IPS DF 6.9 (cell line): Measurements from ENCODE around the gene WDR27.

Source experiments
- DNase-seq: peaks from one replicate; pipeline ENCODE4 v3.0.0-alpha.2; 2013; ENCODE audit warnings: low read depth, low spot score
- H3K27ac ChIP-seq: one replicate; pipeline ENCODE4 v1.5.1; 2013; ENCODE audit warnings: low read length, control low read depth
- H3K27me3 ChIP-seq: 2 replicates; pipeline ENCODE4 v1.6.1; 2013; ENCODE audit warnings: mild to moderate bottlenecking, low read length; ENCODE audit not compliant: control insufficient read depth, insufficient read depth
- H3K36me3 ChIP-seq: 2 replicates; pipeline ENCODE4 v1.6.1; 2013; ENCODE audit warnings: low read length; ENCODE audit not compliant: control insufficient read depth, insufficient read depth
- H3K4me1 ChIP-seq: 2 replicates; pipeline ENCODE4 v1.6.1; 2013; ENCODE audit warnings: low read length; ENCODE audit not compliant: control insufficient read depth, insufficient read depth
- H3K4me3 ChIP-seq: 2 replicates; pipeline ENCODE4 v1.5.1; 2013; ENCODE audit warnings: mild to moderate bottlenecking, low read length
- H3K9me3 ChIP-seq: 2 replicates; pipeline ENCODE4 v1.6.1; 2013; ENCODE audit warnings: low read length, inconsistent platforms; ENCODE audit not compliant: control insufficient read depth, insufficient read depth
- WGBS: extraction: QIAGEN DNeasy Blood & Tissue Kit; methylation state at CpG from one replicate; pipeline ENCODE4 v1.1.7; 2013; ENCODE audit warnings: mixed read lengths, missing lambda C conversion rate; ENCODE audit not compliant: insufficient read length, insufficient coverage; 5-methylcytosine and 5-hydroxymethylcytosine counted together

Gene WDR27

GRCh38 chr6:169641461-169642085 is 60.3 kb downstream of the WDR27 start:
- DNase-seq, result no peak
- no peaks in the 10 kb centered on the region for H3K9me3 ChIP-seq
- no CpG with 5 or more reads among the region's 28 CpGs for WGBS
- no peaks in the 10 kb centered on the region for H3K27me3 ChIP-seq
- no peaks in the 10 kb centered on the region for H3K4me1 ChIP-seq
- no peak overlapping the region for H3K27ac ChIP-seq
- peaks cover 6% of the 10 kb centered on the region; the same call in 1 of the 2 replicates for H3K36me3 ChIP-seq
- H3K4me3 ChIP-seq, result no peak overlapping the region

DNA sequence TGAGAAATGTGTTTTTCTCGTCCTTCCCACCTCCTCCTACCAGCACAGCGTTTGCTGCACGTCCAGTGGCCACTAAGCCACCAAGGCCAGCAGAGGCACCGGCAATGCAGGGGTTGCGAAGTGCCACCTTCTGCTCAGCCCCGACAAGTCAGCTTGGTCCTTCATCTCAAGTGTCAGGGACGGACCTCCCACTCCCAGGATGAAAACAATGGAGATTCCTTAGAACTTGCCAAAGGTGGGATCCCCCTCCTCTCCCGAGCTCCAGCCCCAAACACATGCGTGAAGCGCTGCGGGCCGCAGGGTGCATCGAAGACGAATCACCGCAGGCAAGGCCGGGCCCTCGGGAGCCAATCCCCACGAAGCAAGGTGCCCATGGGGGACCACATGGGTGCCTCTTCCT is 60.8 kb downstream of the WDR27 start:
- Histone ChIP-seq H3K4me3 (no peak overlapping the region), H3K27ac (no peak overlapping the region), H3K9me3 (no peaks in the 10 kb centered on the region), H3K27me3 (no peaks in the 10 kb centered on the region), H3K4me1 (no peaks in the 10 kb centered on the region), H3K36me3 (peaks cover 6% of the 10 kb centered on the region; the same call in 1 of the 2 replicates)
- WGBS, result no CpG with 5 or more reads among the region's 18 CpGs
- DNase-seq, result no peak

DNA sequence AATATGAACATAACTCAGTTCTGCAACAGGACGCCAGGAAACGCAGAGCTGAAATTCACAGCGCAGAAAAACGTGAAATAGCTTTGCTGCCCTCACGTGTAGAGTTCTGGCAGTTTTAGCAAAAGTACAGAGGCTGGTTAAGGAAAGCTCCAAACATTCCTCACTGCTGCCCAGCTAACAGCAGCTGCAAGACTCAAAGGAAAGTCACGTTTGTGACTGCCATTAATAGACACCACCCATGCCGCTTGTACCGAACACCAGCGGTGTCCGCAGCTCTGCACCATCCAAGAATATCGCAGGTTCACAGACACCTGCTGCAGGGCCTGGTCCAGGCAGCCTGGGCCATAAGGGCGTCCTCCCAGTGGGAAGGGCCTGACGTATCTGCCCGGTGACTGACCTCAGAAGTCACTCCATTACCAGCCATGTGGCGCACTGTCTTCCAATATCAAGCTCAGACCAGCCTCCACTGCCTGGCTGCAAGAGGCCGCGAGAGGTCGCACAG is 61.4 kb downstream of the WDR27 start:
- no peak overlapping the region for H3K4me3 ChIP-seq
- H3K27me3 ChIP-seq, result no peaks in the 10 kb centered on the region
- DNase-seq, result no peak
- no peak overlapping the region for H3K27ac ChIP-seq
- no peaks in the 10 kb centered on the region for H3K9me3 ChIP-seq
- peaks cover 6% of the 10 kb centered on the region; the same call in 1 of the 2 replicates for H3K36me3 ChIP-seq
- no peaks in the 10 kb centered on the region for H3K4me1 ChIP-seq
- no CpG with 5 or more reads among the region's 18 CpGs for WGBS

GRCh38 chr6:169639653-169640278 is 62.1 kb downstream of the WDR27 start:
- Histone ChIP-seq H3K4me3 (no peak overlapping the region), H3K36me3 (peaks cover 6% of the 10 kb centered on the region; the same call in 1 of the 2 replicates), H3K27ac (no peak overlapping the region), H3K9me3 (no peaks in the 10 kb centered on the region), H3K4me1 (no peaks in the 10 kb centered on the region), H3K27me3 (no peaks in the 10 kb centered on the region)
- WGBS, result no CpG with 5 or more reads among the region's 21 CpGs
- no peak for DNase-seq

DNA sequence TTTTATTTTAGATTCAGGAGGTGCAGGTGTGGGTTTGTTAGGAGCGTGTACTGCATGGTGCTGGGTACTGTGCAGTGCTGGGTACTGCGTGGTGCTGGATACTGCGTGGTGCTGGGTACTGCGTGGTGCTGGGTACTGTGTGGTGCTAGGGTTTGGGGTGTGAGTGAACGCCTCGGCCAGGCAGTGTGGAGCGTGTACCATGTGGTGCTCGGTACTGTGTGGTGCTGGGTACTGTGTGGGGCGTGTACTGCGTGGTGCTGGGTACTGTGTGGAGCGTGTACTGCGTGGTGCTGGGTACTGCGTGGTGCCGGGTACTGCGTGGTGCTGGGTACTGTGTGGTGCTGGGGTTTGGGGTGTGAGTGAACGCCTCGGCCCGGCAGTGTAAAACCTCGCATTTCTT is 62.9 kb downstream of the WDR27 start:
- Histone ChIP-seq H3K27me3 (no peaks in the 10 kb centered on the region), H3K27ac (no peak overlapping the region), H3K36me3 (peaks cover 9% of the 10 kb centered on the region; the same call in 1 of the 2 replicates), H3K4me3 (no peak overlapping the region), H3K4me1 (no peaks in the 10 kb centered on the region), H3K9me3 (no peaks in the 10 kb centered on the region)
- WGBS, result no CpG with 5 or more reads among the region's 19 CpGs
- DNase-seq, result no peak

GRCh38 chr6:169638388-169638787 is 63.4 kb downstream of the WDR27 start:
- WGBS, result no CpG with 5 or more reads among the region's 14 CpGs

GRCh38 chr6:169635345-169635744 is 66.5 kb downstream of the WDR27 start:
- DNase-seq, result no peak
- no peaks in the 10 kb centered on the region for H3K9me3 ChIP-seq
- no CpG with 5 or more reads among the region's 12 CpGs for WGBS
- peaks cover 9% of the 10 kb centered on the region; the same call in 1 of the 2 replicates for H3K36me3 ChIP-seq
- H3K4me3 ChIP-seq, result no peak overlapping the region
- H3K4me1 ChIP-seq, result no peaks in the 10 kb centered on the region
- H3K27me3 ChIP-seq, result no peaks in the 10 kb centered on the region
- no peak overlapping the region for H3K27ac ChIP-seq

More at GRCh38 chr6:169638388-169638787, 63.4 kb downstream of the WDR27 start:
- H3K27me3 ChIP-seq, result no peaks in the 10 kb centered on the region
- peaks cover 9% of the 10 kb centered on the region; the same call in 1 of the 2 replicates for H3K36me3 ChIP-seq
- DNase-seq, result no peak
- no peak overlapping the region for H3K4me3 ChIP-seq
- no peaks in the 10 kb centered on the region for H3K4me1 ChIP-seq
- no peaks in the 10 kb centered on the region for H3K9me3 ChIP-seq
- no peak overlapping the region for H3K27ac ChIP-seq

DNA sequence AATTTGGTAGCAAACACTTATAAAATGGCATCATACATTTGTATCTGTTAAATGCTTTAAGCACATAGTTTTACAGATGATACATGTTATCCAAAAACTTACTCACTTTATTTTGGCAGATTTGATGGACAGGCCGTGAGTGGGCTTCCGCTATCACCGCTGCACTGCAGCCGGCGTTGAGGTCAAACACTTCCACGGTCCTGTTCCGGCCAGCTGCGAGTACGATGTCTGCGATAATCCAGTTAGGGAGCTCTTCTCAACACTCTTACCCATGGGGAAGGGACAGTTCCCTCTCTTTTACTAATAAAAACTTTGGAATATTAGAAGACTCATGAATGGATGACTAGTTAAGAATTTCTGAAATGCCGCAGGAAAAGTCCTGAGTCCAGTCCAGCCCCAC is 69.0 kb downstream of the WDR27 start:
- H3K36me3 ChIP-seq, result peaks cover 9% of the 10 kb centered on the region; the same call in 1 of the 2 replicates
- no peaks in the 10 kb centered on the region for H3K4me1 ChIP-seq
- DNase-seq, result no peak
- no CpG with 5 or more reads among the region's 11 CpGs for WGBS
- H3K4me3 ChIP-seq, result no peak overlapping the region
- no peak overlapping the region for H3K27ac ChIP-seq
- no peaks in the 10 kb centered on the region for H3K9me3 ChIP-seq
- H3K27me3 ChIP-seq, result no peaks in the 10 kb centered on the region

DNA sequence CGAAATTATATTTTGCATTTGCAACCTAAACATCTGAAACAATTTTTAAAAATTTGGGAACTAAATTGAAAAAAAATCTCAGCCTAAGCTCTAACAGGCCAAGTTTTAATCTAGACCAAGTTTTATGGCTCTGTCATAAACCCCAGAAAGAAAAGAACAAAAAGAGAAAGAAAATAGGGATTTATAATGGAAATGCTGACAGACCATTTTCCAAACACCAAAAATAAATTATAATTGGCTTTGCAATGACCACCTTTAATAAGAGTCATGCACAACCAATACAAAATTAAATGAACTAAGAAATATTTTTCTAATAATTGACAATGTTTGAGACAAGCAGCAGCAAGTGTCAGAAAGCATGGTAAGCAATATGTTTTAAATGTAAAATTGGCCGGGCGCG is 72.6 kb downstream of the WDR27 start:
- no CpG with 5 or more reads among the region's 4 CpGs for WGBS
- Histone ChIP-seq H3K9me3 (no peaks in the 10 kb centered on the region), H3K27ac (no peak overlapping the region), H3K27me3 (no peaks in the 10 kb centered on the region), H3K4me3 (no peak overlapping the region), H3K4me1 (no peaks in the 10 kb centered on the region), H3K36me3 (peaks cover 9% of the 10 kb centered on the region)
- no peak for DNase-seq

- DNase-seq, result no peak
- H3K4me1 ChIP-seq, result no peaks in the 10 kb centered on the region
- no peaks in the 10 kb centered on the region for H3K9me3 ChIP-seq
- H3K36me3 ChIP-seq, result peaks cover 10% of the 10 kb centered on the region
- H3K27ac ChIP-seq, result no peak overlapping the region
- no CpG with 5 or more reads among the region's 14 CpGs for WGBS
- no peaks in the 10 kb centered on the region for H3K27me3 ChIP-seq
- no peak overlapping the region for H3K4me3 ChIP-seq
These were observed 73.9 kb downstream of the WDR27 start for GRCh38 chr6:169627736-169628607.
